ENCODE measurements around the gene FAM210B. TPM values are rescaled to one million over a fixed set of nuclear protein-coding genes. Genes with fewer than 3 reads are reported as not detected.
"Not testable (repeated sequence)": the region's sequence is repeated elsewhere in the genome, so short reads cannot be mapped to it uniquely, and the experiment has no call there.

FAM210B gene
- total RNA-seq, 2 experiments from 2014 or later, result 8.4 to 9.7 TPM

GRCh38 chr20:56388882-56389281 is 30.1 kb downstream of the FAM210B start:
- ChIA-PET CTCF (no interaction called here), POLR2A (no interaction called here)

DNA sequence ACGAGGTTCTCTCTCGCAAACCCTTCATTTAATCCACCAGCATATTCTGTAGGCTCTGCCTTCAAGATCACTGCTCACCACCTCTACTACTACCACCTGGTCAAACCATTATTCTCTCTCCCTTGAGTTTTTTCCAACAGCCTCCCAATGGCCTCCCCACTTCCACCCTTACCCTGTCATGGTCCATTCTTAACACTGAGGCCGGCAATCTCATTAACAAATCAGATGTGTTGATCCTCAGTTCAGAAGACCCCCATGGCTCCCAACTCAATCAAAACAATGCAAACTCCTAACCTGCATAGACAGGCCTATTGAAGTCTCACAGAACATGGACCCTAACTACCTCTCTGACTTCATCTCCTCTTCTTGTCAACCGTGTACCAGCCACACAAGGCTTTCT is 31.0 kb downstream of the FAM210B start:
- H3K27me3 Mint-ChIP-seq, result no peaks in the 10 kb centered on the region
- peaks cover 55% of the 10 kb centered on the region for H3K36me3 Mint-ChIP-seq (ENCODE audit: low read depth)
- H3K9me3 Mint-ChIP-seq, result no peaks in the 10 kb centered on the region
- peaks cover 61% of the 10 kb centered on the region for H3K4me1 Mint-ChIP-seq
- DNase-seq, result no peak
- ChIA-PET CTCF (no interaction called here), POLR2A (no interaction called here)
- peak overlapping the region; percentile 45 for H3K4me3 Mint-ChIP-seq
- peak overlapping the region; percentile 5 for H3K27ac Mint-ChIP-seq

More at GRCh38 chr20:56388882-56389281, 30.1 kb downstream of the FAM210B start:
- peaks cover 56% of the 10 kb centered on the region for H3K4me1 Mint-ChIP-seq
- no peaks in the 10 kb centered on the region for H3K9me3 Mint-ChIP-seq
- peaks cover 58% of the 10 kb centered on the region for H3K36me3 Mint-ChIP-seq (ENCODE audit: low read depth)
- no peaks in the 10 kb centered on the region for H3K27me3 Mint-ChIP-seq
- H3K4me3 Mint-ChIP-seq, result no peak overlapping the region
- H3K27ac Mint-ChIP-seq, result no peak overlapping the region
- DNase-seq, result no peak

GRCh38 chr20:56390396-56390795 is 31.6 kb downstream of the FAM210B start:
- not testable (repeated sequence) for H3K4me3 Mint-ChIP-seq
- CTCF ChIA-PET, result interaction anchor here (0.7 to 0.9 kb wide), 3 partner anchors 10 to 943 kb away, joined by 3 to 4 read pairs (median 3); no protein-coding TSS in a partner anchor

GRCh38 chr20:56391037-56391436 is 32.3 kb downstream of the FAM210B start:
- CTCF ChIA-PET, result interaction anchor here (0.7 to 0.9 kb wide), 2 partner anchors 9 to 89 kb away, joined by 3 to 4 read pairs; no protein-coding TSS in a partner anchor
- peaks cover 62% of the 10 kb centered on the region for H3K4me1 Mint-ChIP-seq
- no peaks in the 10 kb centered on the region for H3K9me3 Mint-ChIP-seq
- no peak for DNase-seq
- no peak overlapping the region for H3K4me3 Mint-ChIP-seq
- H3K27me3 Mint-ChIP-seq, result no peaks in the 10 kb centered on the region
- H3K36me3 Mint-ChIP-seq (ENCODE audit: low read depth), result peaks cover 56% of the 10 kb centered on the region
- no peak overlapping the region for H3K27ac Mint-ChIP-seq
- POLR2A ChIA-PET, result interaction anchor here (1.0 kb wide), 1 partner anchor 21 kb away, joined by 3 read pairs; the partner anchor contains the start of gene CASS4

More at GRCh38 chr20:56390396-56390795, 31.6 kb downstream of the FAM210B start:
- H3K9me3 Mint-ChIP-seq, H3K27me3 Mint-ChIP-seq, H3K27ac Mint-ChIP-seq, POLR2A ChIA-PET, DNase-seq: not testable (repeated sequence)
- peaks cover 62% of the 10 kb centered on the region for H3K4me1 Mint-ChIP-seq
- peaks cover 55% of the 10 kb centered on the region for H3K36me3 Mint-ChIP-seq (ENCODE audit: low read depth)

DNA sequence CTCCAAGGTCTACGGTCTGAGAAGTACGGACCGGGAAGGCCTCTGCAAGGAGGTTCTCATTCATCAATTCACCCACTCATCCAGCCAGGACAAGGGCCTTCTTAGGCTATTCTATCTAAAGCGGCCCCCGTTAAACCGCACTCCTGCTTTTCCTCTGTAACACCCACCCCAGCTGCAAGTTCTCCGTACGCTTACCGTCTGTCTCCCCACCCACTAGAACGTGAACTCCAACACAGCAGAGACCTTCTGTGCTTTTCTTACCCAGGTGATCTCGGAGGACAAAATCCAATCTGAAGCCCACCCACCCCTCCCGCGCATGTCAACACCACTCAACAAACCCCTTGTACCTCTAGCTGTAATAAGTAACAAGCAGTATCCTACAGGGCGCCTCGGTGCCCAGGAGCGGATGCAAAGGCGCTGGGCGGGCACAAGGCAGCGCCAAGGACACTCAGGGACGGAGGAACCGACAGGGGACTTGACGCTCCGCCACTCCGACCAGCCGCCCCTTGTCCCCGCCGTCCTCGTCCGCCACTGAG is 32.9 kb downstream of the FAM210B start:
- H3K4me1 Mint-ChIP-seq, result peaks cover 58% of the 10 kb centered on the region
- CTCF ChIA-PET, result interaction anchor here (0.7 to 1.2 kb wide), 7 partner anchors 9 to 63 kb away, joined by 3 to 5 read pairs (median 3); no protein-coding TSS in a partner anchor

DNA sequence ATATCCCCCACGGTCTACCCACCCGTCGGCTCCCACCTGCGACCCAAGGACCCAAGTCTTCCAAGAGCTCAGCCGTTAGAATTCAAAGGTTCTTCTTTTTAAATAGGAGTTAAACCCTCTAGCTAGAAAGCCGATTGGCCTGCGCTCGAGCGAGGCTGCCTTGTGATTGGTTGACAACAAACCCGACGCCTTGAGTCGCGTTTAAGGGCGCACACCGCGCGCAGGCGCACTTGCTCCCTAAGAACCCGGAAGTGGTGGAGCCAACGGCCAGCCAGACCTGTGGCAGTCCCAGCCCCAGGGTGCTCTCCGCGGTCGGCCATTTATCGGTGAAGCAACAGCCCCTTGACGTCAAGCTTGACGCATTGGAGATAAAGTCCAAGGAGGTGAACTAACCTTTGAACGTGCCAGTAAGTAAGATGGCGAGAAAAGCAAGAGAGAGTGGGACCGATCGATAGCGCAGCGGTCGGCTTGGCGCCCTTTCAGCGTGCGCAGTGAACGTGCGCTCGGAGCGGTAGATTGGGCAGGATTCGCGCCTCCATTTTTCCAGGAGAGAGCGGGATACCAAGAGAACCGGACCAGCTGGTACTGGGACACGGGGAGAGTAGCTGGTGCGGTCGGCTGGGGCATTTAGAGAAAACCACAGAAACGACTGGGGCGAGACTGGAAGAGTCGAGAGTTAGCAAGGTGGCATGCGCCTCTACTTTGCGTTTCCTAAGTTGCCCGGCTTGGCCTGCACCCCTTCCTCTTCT is 33.5 kb downstream of the FAM210B start, which contains the start of the genes AURKA and CSTF1:
Gene AURKA (minus strand): TSS at position 84 of the 749 bp plus-strand sequence. CDS start 4,018 bp downstream, outside the sequence.
Gene CSTF1 (plus strand): TSS at position 514 of the 749 bp plus-strand sequence. CDS start 2,908 bp downstream, outside the sequence.
- ChIA-PET CTCF (interaction anchor here (0.7 to 1.2 kb wide), 8 partner anchors 10 to 63 kb away, joined by 3 to 5 read pairs (median 3); partner anchors contain the start of gene FAM210B), POLR2A (interaction anchor here (0.6 to 1.4 kb wide), 5 partner anchors 20 to 76 kb away, joined by 3 read pairs; partner anchors contain the start of genes CASS4 and RTF2)
- Mint-ChIP-seq H3K9me3 (no peaks in the 10 kb centered on the region), H3K4me1 (peaks cover 59% of the 10 kb centered on the region), H3K27ac (no peak within 1 kb of the TSS), H3K4me3 (no peak within 1 kb of the TSS), H3K27me3 (no peaks in the 10 kb centered on the region), H3K36me3 (ENCODE audit: low read depth) (peaks cover 56% of the 10 kb centered on the region)
- peak; percentile 99 for DNase-seq

More for the DNA sequence above, 32.9 kb downstream of the FAM210B start:
- H3K4me3 Mint-ChIP-seq, result no peak overlapping the region
- POLR2A ChIA-PET, result interaction anchor here (0.7 to 1.0 kb wide), 2 partner anchors 20 to 77 kb away, joined by 3 read pairs; partner anchors contain the start of genes CASS4 and RTF2
- no peak overlapping the region for H3K27ac Mint-ChIP-seq
- peaks cover 53% of the 10 kb centered on the region for H3K36me3 Mint-ChIP-seq (ENCODE audit: low read depth)
- H3K9me3 Mint-ChIP-seq, result no peaks in the 10 kb centered on the region
- no peak for DNase-seq
- no peaks in the 10 kb centered on the region for H3K27me3 Mint-ChIP-seq

- Mint-ChIP-seq H3K9me3 (no peaks in the 10 kb centered on the region), H3K27me3 (no peaks in the 10 kb centered on the region), H3K4me1 (peaks cover 59% of the 10 kb centered on the region), H3K36me3 (ENCODE audit: low read depth) (peaks cover 58% of the 10 kb centered on the region), H3K4me3 (no peak overlapping the region), H3K27ac (no peak overlapping the region)
- peak; percentile 32 for DNase-seq
- POLR2A ChIA-PET, result interaction anchor here (1.4 kb wide), 1 partner anchor 24 kb away, joined by 3 read pairs; no protein-coding TSS in a partner anchor
- CTCF ChIA-PET, result interaction anchor here (0.8 to 1.2 kb wide), 2 partner anchors 21 to 34 kb away, joined by 3 to 4 read pairs; partner anchors contain the start of gene FAM210B
These were observed 34.2 kb downstream of the FAM210B start for GRCh38 chr20:56392881-56393482.

GRCh38 chr20:56393653-56394052 is 34.9 kb downstream of the FAM210B start:
- Mint-ChIP-seq H3K27me3 (no peaks in the 10 kb centered on the region), H3K27ac (no peak overlapping the region), H3K4me3 (no peak overlapping the region), H3K9me3 (no peaks in the 10 kb centered on the region), H3K36me3 (ENCODE audit: low read depth) (peaks cover 55% of the 10 kb centered on the region), H3K4me1 (peaks cover 59% of the 10 kb centered on the region)
- CTCF ChIA-PET, result interaction anchor here (1.5 kb wide), 1 partner anchor 10 kb away, joined by 3 read pairs; no protein-coding TSS in a partner anchor
- POLR2A ChIA-PET, result interaction anchor here (1.4 kb wide), 1 partner anchor 25 kb away, joined by 3 read pairs; no protein-coding TSS in a partner anchor
- no peak for DNase-seq

GRCh38 chr20:56395166-56395565 is 36.4 kb downstream of the FAM210B start:
- CTCF ChIA-PET, result interaction anchor here (0.6 to 3.0 kb wide), 5 partner anchors 12 to 111 kb away, joined by 3 to 14 read pairs (median 5); partner anchors contain the start of gene CASS4
- POLR2A ChIA-PET, result no interaction called here
- Mint-ChIP-seq H3K4me3 (no peak overlapping the region), H3K9me3 (no peaks in the 10 kb centered on the region), H3K27me3 (no peaks in the 10 kb centered on the region), H3K36me3 (ENCODE audit: low read depth) (peaks cover 49% of the 10 kb centered on the region), H3K27ac (peak overlapping the region; percentile 54), H3K4me1 (peaks cover 55% of the 10 kb centered on the region)
- no peak for DNase-seq

GRCh38 chr20:56400001-56400640 is 41.3 kb downstream of the FAM210B start:
- DNase-seq, result peak; percentile 81
- H3K27me3 Mint-ChIP-seq, result no peaks in the 10 kb centered on the region
- peaks cover 67% of the 10 kb centered on the region for H3K36me3 Mint-ChIP-seq (ENCODE audit: low read depth)
- peaks cover 47% of the 10 kb centered on the region for H3K4me1 Mint-ChIP-seq
- ChIA-PET CTCF (interaction anchor here (1.4 kb wide), 1 partner anchor 9 kb away, joined by 4 read pairs; no protein-coding TSS in a partner anchor), POLR2A (no interaction called here)
- H3K4me3 Mint-ChIP-seq, result no peak overlapping the region
- H3K27ac Mint-ChIP-seq, result peak overlapping the region; percentile 14
- no peaks in the 10 kb centered on the region for H3K9me3 Mint-ChIP-seq

DNA sequence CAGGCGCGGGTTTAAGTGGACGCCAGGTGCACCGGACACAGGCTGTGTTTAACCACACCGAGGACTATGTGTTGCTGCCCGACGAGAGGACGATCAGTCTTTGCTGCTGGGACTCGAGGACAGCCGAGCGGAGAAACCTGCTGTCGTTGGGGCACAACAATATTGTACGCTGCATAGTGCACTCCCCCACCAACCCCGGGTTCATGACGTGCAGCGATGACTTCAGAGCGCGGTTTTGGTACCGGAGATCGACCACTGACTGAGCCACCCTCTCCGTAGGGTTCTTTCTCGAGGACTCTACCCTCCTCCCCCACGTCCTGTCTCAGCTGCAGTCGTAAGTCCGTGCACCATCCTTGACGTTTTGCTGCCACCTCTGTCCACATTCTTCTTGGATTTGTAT is 44.7 kb downstream of the FAM210B start:
- ChIA-PET CTCF (no interaction called here), POLR2A (no interaction called here)
- DNase-seq, result peak; percentile 64
- Mint-ChIP-seq H3K27ac (peak overlapping the region; percentile 89), H3K4me1 (peaks cover 43% of the 10 kb centered on the region), H3K4me3 (peak overlapping the region; percentile 50), H3K9me3 (no peaks in the 10 kb centered on the region), H3K27me3 (no peaks in the 10 kb centered on the region), H3K36me3 (ENCODE audit: low read depth) (peaks cover 65% of the 10 kb centered on the region)

DNA sequence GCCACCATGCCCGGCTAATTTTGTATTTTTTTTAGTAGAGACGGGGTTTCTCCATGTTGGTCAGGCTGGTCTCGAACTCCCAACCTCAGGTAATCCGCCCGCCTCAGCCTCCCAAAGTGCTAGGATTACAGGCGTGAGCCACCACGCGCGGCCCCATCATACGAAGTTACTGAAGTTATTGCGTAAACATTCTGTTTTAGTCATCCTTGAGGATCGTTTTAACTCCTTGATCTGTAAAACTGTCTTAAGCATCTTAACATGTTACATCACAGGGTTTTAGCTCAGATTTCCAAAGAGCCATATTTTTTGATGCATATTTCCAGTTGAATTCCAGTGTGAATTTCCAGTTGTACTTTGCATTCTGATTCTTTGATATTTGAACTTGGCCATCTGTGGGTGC is 46.6 kb downstream of the FAM210B start:
- H3K36me3 Mint-ChIP-seq (ENCODE audit: low read depth), result peaks cover 62% of the 10 kb centered on the region
- DNase-seq, H3K27me3 Mint-ChIP-seq: not testable (repeated sequence)

More for the DNA sequence above, 46.6 kb downstream of the FAM210B start:
- POLR2A ChIA-PET, H3K27ac Mint-ChIP-seq, H3K9me3 Mint-ChIP-seq, H3K4me3 Mint-ChIP-seq: not testable (repeated sequence)
- CTCF ChIA-PET, result interaction anchor here (0.7 kb wide), 1 partner anchor 13 kb away, joined by 3 read pairs; the partner anchor contains the start of gene AURKA
- H3K4me1 Mint-ChIP-seq, result peaks cover 35% of the 10 kb centered on the region
